Measurements from ENCODE around the gene EGR4.

EGR4 gene

DNA sequence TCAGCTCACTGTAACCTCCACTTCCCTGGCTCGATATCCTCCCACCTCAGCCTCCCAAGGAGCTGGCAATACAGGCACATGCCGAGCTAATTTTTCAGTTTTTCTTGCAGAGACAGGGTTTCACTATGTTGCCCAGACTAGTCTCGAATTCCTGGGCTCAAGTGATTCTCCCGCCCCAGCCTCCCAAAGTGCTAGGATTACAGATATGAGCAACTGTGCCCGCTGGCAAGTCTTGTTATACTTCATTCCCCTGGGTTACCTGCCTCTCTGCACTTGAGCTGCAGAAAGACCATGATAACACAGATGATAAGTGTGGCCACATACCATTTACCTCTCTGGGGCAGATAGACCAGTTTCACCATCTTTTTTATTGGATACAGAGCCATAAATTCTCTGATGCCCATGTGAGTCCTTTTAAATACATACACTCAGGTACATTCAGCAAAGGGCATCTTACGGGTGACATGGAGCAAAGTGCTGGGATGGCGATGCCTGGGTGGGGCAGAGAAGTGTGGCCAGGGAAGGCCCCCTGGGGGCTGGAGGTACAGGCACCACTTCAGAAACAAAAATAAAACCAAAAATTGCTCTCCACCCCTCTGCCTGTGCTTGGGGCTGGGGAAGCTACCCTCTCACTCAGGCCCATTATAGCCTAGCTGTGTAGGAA is 38.9 kb downstream of the EGR4 start:
- no peaks in the 10 kb centered on the region for H3K27me3 ChIP-seq (replicated peaks; ENCODE audit: control insufficient read depth, insufficient read depth, low read length)
- H3K36me3 ChIP-seq (ENCODE audit: control insufficient read depth, insufficient read depth, low read length, severe bottlenecking) = peaks cover 52% of the 10 kb centered on the region
- no peak overlapping the region for H3K9ac ChIP-seq (ENCODE audit: low read length)
- no peak overlapping the region for H3K4me3 ChIP-seq (ENCODE audit: low read length)
- no peak for DNase-seq (ENCODE audit: low read depth)
- peaks cover 3% of the 10 kb centered on the region for H3K4me1 ChIP-seq (ENCODE audit: control insufficient read depth, insufficient read depth, low read length)
- no peaks in the 10 kb centered on the region for H3K9me3 ChIP-seq (ENCODE audit: control insufficient read depth, low read length)

- H3K9ac ChIP-seq (ENCODE audit: low read length) = no peak overlapping the region
- no peak for DNase-seq (ENCODE audit: low read depth)
- H3K4me3 ChIP-seq (ENCODE audit: low read length) = no peak overlapping the region
- H3K36me3 ChIP-seq (ENCODE audit: control insufficient read depth, insufficient read depth, low read length, severe bottlenecking) = peaks cover 58% of the 10 kb centered on the region
- no peaks in the 10 kb centered on the region for H3K27me3 ChIP-seq (replicated peaks; ENCODE audit: control insufficient read depth, insufficient read depth, low read length)
- H3K9me3 ChIP-seq (ENCODE audit: control insufficient read depth, low read length) = no peaks in the 10 kb centered on the region
- H3K4me1 ChIP-seq (ENCODE audit: control insufficient read depth, insufficient read depth, low read length) = peaks cover 3% of the 10 kb centered on the region
Observed at GRCh38 chr2:73253901-73254300, 39.4 kb downstream of the EGR4 start.

DNA sequence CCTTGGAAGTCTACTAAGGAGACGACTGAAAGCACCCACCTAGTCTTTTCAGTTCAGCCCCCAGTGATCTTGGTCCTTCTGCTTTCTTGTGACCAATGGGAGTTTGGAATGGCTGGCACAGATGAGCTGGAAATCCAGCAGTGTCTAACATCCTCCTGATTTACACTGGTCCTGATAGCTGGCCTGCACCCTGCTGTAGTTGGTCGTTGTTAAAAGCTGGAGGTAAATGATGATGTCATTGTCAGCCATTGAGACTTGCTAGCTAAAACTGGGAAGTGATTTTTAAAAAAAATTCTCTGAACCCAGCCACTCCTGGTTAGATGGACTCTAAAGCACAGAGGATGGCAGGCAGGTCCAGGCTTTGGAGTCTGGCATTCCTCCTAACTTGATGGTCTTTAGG is 39.9 kb downstream of the EGR4 start:
- no peak for DNase-seq (ENCODE audit: low read depth)
- H3K36me3 ChIP-seq (ENCODE audit: control insufficient read depth, insufficient read depth, low read length, severe bottlenecking) = peaks cover 63% of the 10 kb centered on the region
- H3K4me3 ChIP-seq (ENCODE audit: low read length) = no peak overlapping the region
- no peak overlapping the region for H3K9ac ChIP-seq (ENCODE audit: low read length)
- no peaks in the 10 kb centered on the region for H3K27me3 ChIP-seq (replicated peaks; ENCODE audit: control insufficient read depth, insufficient read depth, low read length)
- H3K4me1 ChIP-seq (ENCODE audit: control insufficient read depth, insufficient read depth, low read length) = peaks cover 3% of the 10 kb centered on the region
- no peaks in the 10 kb centered on the region for H3K9me3 ChIP-seq (ENCODE audit: control insufficient read depth, low read length)

GRCh38 chr2:73252238-73253027 is 40.9 kb downstream of the EGR4 start:
- H3K9ac ChIP-seq (ENCODE audit: low read length) = no peak overlapping the region

GRCh38 chr2:73250872-73251846 is 42.2 kb downstream of the EGR4 start:
- Histone ChIP-seq H3K36me3 (ENCODE audit: control insufficient read depth, insufficient read depth, low read length, severe bottlenecking) (peaks cover 85% of the 10 kb centered on the region), H3K9ac (ENCODE audit: low read length) (no peak overlapping the region), H3K4me3 (ENCODE audit: low read length) (no peak overlapping the region), H3K27me3 (replicated peaks; ENCODE audit: control insufficient read depth, insufficient read depth, low read length) (no peaks in the 10 kb centered on the region), H3K9me3 (ENCODE audit: control insufficient read depth, low read length) (no peaks in the 10 kb centered on the region), H3K4me1 (ENCODE audit: control insufficient read depth, insufficient read depth, low read length) (peaks cover 3% of the 10 kb centered on the region)
- DNase-seq (ENCODE audit: low read depth) = no peak

More at GRCh38 chr2:73252238-73253027, 40.9 kb downstream of the EGR4 start:
- no peak overlapping the region for H3K4me3 ChIP-seq (ENCODE audit: low read length)
- peaks cover 3% of the 10 kb centered on the region for H3K4me1 ChIP-seq (ENCODE audit: control insufficient read depth, insufficient read depth, low read length)
- H3K27me3 ChIP-seq (replicated peaks; ENCODE audit: control insufficient read depth, insufficient read depth, low read length) = no peaks in the 10 kb centered on the region
- H3K36me3 ChIP-seq (ENCODE audit: control insufficient read depth, insufficient read depth, low read length, severe bottlenecking) = peaks cover 72% of the 10 kb centered on the region
- H3K9me3 ChIP-seq (ENCODE audit: control insufficient read depth, low read length) = no peaks in the 10 kb centered on the region
- DNase-seq (ENCODE audit: low read depth) = no peak

DNA sequence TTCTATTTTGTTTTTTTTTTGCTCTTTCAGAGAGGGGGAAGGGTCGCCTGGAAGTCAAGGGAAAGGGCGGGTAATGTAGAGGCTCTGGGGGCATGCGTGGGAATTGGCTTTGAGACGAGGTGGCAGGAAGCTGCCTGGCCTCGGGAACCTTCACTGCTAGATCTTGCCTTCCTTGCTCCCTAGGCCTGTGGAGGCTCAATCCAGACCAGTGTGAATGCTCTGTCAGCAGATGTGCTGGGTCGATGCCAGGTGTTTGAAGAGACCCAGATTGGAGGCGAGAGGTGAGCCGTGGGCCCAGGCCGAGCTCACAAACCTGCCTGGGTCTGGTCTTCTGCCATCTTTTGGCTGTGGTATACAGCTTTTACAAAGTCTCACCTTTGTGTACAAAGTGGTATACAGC is 43.7 kb downstream of the EGR4 start:
- Histone ChIP-seq H3K4me3 (ENCODE audit: low read length) (no peak overlapping the region), H3K9me3 (ENCODE audit: control insufficient read depth, low read length) (no peaks in the 10 kb centered on the region), H3K36me3 (ENCODE audit: control insufficient read depth, insufficient read depth, low read length, severe bottlenecking) (peaks cover 97% of the 10 kb centered on the region), H3K27me3 (replicated peaks; ENCODE audit: control insufficient read depth, insufficient read depth, low read length) (no peaks in the 10 kb centered on the region), H3K4me1 (ENCODE audit: control insufficient read depth, insufficient read depth, low read length) (no peaks in the 10 kb centered on the region), H3K9ac (ENCODE audit: low read length) (no peak overlapping the region)
- DNase-seq (ENCODE audit: low read depth) = no peak

- Histone ChIP-seq H3K9me3 (ENCODE audit: control insufficient read depth, low read length) (no peaks in the 10 kb centered on the region), H3K9ac (ENCODE audit: low read length) (no peak overlapping the region), H3K27me3 (replicated peaks; ENCODE audit: control insufficient read depth, insufficient read depth, low read length) (no peaks in the 10 kb centered on the region), H3K36me3 (ENCODE audit: control insufficient read depth, insufficient read depth, low read length, severe bottlenecking) (peaks cover 97% of the 10 kb centered on the region), H3K4me1 (ENCODE audit: control insufficient read depth, insufficient read depth, low read length) (peaks cover 5% of the 10 kb centered on the region), H3K4me3 (ENCODE audit: low read length) (no peak overlapping the region)
- no peak for DNase-seq (ENCODE audit: low read depth)
Observed at GRCh38 chr2:73246850-73247249, 46.5 kb downstream of the EGR4 start.

- Histone ChIP-seq H3K4me1 (ENCODE audit: control insufficient read depth, insufficient read depth, low read length) (peaks cover 13% of the 10 kb centered on the region), H3K9ac (ENCODE audit: low read length) (no peak overlapping the region), H3K4me3 (ENCODE audit: low read length) (no peak overlapping the region), H3K27me3 (replicated peaks; ENCODE audit: control insufficient read depth, insufficient read depth, low read length) (no peaks in the 10 kb centered on the region), H3K36me3 (ENCODE audit: control insufficient read depth, insufficient read depth, low read length, severe bottlenecking) (peaks cover 91% of the 10 kb centered on the region), H3K9me3 (ENCODE audit: control insufficient read depth, low read length) (no peaks in the 10 kb centered on the region)
- DNase-seq (ENCODE audit: low read depth) = no peak
Observed at GRCh38 chr2:73244580-73244979, 48.8 kb downstream of the EGR4 start.

- Histone ChIP-seq H3K4me1 (ENCODE audit: control insufficient read depth, insufficient read depth, low read length) (peaks cover 18% of the 10 kb centered on the region), H3K4me3 (ENCODE audit: low read length) (no peak overlapping the region), H3K27me3 (replicated peaks; ENCODE audit: control insufficient read depth, insufficient read depth, low read length) (no peaks in the 10 kb centered on the region), H3K9me3 (ENCODE audit: control insufficient read depth, low read length) (no peaks in the 10 kb centered on the region), H3K36me3 (ENCODE audit: control insufficient read depth, insufficient read depth, low read length, severe bottlenecking) (peaks cover 89% of the 10 kb centered on the region), H3K9ac (ENCODE audit: low read length) (no peak overlapping the region)
- DNase-seq (ENCODE audit: low read depth) = peak; percentile 90
Observed at GRCh38 chr2:73243884-73244570, 49.3 kb downstream of the EGR4 start.
